ENCODE measurements around the gene CCR5.

- no peak for TF ChIP-seq MAX (IDR thresholded peaks at IDR 0.05)
- no peak for TF ChIP-seq CREB1 (IDR thresholded peaks at IDR 0.05)
- TF ChIP-seq EZH2 (IDR thresholded peaks at IDR 0.05; ENCODE audit: low read depth, low read length, severe bottlenecking), result no peak
- no peak for TF ChIP-seq SUZ12 (IDR thresholded peaks at IDR 0.05; ENCODE audit: low read length)
- no peak for TF ChIP-seq CTCF (IDR thresholded peaks at IDR 0.05; ENCODE audit: control extremely low read depth in 1 of 3, insufficient read depth in 1 of 3, low read depth in 1 of 3, low read length in 3 of 3)
- TF ChIP-seq SIN3A (conservative IDR thresholded peaks at IDR 0.05 in 1 of 2, IDR thresholded peaks at IDR 0.05 in 1 of 2; ENCODE audit: low read depth in 1 of 2, low read length in 2 of 2), result no peak
- TF ChIP-seq EP300 (IDR thresholded peaks at IDR 0.05; ENCODE audit: borderline replicate concordance in 1 of 2, low read depth in 2 of 2, low read length in 2 of 2), result no peak
- no peak for TF ChIP-seq POLR2AphosphoS5 (IDR thresholded peaks at IDR 0.05; ENCODE audit: low read depth, low read length)
- no peak for TF ChIP-seq SRF (IDR thresholded peaks at IDR 0.05; ENCODE audit: low read depth, low read length)
Measured at GRCh38 chr3:46356909-46357308, 13.8 kb upstream of the CCR5 start.
